SKM-1 (cell line): ENCODE results near the gene PRR11.
A peak's percentile ranks its signal among the peaks of the same experiment; 100 is the strongest.
"Not testable (repeated sequence)": the region's sequence is repeated elsewhere in the genome, so short reads cannot be mapped to it uniquely, and the experiment has no call there.

Source experiments
- DNase-seq: peaks from one replicate; lab custom pipeline; 2025; ENCODE audit not compliant: unreplicated experiment; lab: John Stamatoyannopoulos, UW

PRR11 gene

DNA sequence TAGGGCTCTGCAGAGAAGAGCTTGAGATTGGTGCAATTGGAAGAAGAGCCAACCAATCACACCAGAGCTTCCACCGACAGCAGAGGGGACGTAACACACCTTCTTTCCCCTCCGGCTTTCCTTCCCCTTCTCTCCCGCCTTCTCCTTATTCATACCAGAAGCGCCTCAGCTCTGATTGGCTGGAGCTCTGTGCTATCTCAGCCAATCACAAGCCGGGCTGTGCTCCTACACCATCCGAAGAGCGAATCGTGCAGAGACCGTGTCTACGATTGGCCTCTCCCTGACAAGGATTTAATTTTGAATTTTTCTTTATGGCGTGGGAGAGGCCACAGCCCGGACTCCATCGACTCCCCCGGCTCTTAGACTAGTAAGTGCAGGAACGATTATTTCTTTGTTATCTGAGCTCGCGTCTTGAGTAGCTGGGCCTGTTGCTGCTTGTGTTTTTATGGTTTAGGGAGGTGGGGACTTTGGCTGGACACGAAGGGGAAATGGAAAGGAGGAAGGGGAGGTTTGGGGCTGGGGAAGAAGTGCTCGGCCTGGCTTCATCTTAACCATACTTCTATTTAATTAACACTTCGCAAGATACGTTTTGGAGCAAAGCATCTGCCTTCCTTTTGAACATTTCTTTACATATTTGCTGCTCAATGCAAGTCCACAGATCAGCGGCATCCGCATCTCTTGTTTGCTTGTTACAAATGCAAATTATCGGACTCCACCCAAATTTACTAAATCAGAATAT lies at the start of gene PRR11:
TSS of gene PRR11 (plus strand) at position 308 of the 739 bp plus-strand sequence. CDS start 14,007 bp downstream, outside the sequence.
- peak; percentile 100 for DNase-seq

DNA sequence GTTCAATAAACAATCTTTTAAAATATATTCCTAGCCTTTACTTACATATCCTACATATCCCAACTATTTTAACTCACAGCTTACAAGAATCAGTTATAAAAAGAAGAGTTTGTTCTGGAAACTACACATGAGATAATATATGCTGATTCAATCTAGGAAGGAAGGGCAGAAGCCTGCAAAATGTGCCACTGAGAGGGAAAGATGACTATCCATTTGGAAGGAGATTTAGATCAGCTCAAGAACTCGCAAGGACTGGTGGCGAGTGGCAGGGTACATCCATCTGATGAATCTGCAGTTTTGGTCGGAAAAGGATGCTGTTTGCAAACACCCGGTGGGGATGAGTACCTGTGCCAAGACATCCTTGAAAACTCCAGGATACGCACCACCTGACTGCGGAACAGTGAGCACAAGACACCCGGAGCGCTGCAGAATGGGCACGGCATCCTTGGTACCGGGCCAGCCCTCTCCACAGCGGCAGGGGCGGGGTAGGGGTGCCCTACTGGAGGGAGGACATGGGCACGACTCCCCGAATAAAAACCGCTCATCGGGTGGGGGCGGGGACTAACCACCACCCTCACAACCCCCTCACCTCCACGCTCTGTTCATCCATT lies 49.6 kb upstream of the PRR11 start:
- DNase-seq: no peak

DNA sequence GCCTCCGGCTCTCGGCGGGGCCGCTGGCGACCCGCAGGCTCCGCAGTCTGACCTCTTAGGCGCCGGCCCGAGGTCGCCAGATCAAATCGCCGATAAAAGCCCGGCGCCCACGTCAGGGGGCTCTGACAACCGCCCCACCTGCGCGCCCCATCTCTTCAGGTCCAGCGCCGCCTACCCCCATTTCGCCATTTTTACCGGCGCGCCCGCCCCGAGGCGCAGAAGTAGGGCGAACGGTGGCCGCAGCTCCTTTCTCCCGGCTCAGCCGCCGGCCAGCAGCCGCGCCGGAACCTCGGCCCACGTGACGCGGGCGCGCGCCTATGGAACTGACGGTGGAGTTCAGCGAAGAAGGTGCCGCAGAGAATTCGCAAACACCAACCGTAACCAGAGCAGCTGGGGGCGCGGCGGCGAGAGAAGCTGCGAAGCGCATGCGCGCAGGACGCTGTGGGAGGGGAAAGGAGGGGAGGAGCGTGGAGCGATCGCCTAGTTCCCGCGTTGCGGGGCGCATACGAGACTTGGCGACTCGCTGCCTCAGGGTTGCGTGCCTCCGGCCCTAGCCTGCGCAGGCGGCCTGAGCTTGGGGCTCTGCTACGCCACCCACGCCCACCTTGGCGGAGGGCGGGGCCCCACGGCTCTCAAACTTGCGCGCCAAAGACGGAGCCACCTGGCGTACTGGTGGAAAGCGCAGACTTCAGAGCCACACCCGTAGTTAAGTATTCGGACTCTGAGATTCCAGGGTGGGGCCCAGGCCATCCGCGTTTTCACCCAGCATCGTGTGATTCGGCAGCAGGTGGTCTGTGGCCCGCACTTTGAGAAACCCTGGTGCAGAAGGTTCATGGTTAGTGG lies 48.9 kb upstream of the PRR11 start, which contains the start of gene TRIM37:
TSS of gene TRIM37 (minus strand) at position 418 of the 843 bp plus-strand sequence. CDS start 419 bp downstream, outside the sequence.
- DNase-seq: peak; percentile 97

DNA sequence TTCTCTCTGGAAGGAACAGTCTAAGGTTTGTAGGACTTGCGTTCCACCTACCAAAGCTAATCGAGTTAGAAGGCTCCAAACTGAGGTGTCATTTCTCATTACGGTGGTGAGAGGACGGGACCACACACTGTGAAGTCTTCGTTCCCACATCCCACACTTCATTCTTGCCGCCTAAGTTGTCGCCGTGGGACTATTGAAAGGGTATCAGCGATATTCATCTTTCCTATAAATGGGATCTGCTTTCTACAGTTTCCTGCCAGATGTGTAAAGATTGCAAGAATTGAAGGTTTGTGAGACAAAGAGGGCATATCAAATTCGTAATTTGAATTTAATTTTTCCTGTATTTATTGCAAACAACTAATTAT lies 48.3 kb upstream of the PRR11 start:
- no peak for DNase-seq

DNA sequence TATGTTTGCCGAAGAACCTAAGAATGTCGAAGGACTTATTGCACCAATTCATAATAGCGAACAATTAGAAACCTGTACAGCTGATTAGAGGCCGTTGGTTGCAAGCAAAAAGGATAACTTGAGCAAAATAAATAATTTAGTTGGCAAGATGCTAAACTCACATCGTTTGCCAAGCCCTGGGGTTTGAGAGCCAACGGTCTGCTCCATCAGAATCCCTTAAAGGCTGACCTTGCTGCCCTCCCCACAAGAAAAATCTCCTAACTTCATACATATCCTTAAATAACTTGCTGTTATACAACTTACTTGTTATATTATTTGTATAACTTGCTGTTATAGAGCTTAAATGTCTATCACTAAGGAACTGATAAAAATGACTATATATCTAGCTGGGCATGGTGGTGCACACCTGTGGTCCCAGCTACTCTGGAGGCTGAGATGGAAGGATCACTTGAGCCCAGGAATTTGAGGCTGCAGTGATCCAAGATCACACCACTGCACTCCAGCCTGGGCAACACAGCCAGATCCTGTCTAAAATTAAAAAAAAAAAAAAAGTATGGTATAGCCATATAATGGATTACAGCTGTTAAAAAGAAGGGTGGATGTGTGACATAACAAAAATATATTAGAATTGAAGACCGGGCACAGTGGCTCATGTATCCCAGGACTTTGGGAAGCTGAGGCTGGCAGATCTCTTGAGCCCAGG lies 47.0 kb upstream of the PRR11 start:
- DNase-seq: no peak

DNA sequence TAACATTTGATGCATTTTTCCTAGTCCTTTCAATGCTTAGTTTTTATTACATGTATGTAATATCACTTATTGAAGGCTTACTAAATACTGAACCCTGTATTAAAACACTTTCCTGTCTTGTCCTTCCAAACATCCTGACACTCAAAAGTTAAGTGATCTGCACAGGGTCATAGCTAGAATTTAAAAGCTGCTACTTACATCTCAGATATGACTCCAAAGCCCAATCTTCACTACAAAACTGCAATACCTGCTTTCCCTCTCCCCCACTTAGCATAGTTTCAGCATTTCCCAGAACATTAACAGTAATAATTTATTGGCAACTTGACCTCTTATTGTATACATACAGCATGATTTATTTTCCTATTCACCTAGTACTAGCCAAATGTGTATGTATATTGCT lies 44.6 kb upstream of the PRR11 start:
- DNase-seq: no peak

DNA sequence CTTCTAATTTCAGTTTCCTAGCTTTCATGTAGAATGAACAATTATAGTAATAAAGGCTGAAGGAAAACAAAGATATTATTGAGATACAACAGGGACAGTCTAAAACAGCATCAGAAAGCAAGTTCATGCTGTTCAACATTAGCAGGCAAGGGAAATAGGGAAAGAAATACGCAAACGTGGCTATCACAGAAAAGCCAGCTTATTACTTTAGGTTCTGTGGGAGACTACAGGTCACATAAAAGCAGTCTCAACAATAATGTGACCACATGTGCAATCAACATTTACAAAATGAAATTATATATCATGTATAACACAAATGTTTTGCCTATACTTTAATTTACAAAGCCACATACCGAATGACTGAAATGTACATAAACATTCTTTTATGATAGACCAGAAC lies 44.0 kb upstream of the PRR11 start:
- no peak for DNase-seq

DNA sequence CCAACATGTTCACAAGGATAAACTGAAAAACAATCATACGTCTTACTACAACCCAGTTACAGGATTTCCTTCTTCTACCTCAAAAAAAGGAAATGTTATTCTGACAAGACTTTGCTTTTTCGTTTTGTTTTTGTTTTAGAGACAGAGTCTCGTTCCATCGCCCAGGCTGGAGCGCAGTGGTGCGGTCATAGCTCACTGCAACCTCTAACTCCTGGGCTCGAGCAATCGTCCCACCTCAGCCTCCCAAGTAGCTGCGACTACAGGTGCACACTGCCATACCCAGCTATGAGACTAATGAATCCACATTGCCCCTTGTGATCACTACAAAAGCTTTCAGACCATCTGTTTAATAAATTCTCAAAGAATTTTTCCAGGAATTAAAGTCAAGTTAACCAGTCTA lies 40.1 kb upstream of the PRR11 start:
- no peak for DNase-seq

DNA sequence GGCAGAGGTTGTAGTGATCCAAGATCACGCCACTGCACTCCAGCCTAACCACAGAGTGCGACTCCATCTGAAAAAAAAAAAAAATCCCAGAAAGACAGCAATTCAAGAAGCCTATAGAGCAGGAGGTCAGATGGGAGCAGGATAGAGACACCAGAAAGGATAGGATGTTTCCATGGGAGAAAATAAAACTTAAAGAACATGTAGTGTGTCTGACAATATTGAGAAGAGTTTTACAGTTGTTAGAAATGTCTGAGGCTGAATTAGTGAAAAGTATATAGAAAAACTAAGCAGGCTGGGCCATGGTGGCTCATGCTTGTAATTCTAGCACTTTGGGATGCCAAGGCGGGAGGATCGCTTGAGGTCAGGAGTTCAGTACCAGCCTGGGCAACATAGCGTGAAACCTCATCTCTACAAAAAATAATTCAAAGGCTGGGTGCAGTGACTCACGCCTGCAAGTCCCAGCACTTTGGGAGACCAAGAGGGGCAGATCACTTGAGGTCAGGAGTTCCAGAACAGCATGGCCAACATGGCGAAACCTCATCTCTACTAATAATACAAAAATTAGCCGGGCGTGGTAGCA lies 33.6 kb upstream of the PRR11 start:
- DNase-seq: no peak

DNA sequence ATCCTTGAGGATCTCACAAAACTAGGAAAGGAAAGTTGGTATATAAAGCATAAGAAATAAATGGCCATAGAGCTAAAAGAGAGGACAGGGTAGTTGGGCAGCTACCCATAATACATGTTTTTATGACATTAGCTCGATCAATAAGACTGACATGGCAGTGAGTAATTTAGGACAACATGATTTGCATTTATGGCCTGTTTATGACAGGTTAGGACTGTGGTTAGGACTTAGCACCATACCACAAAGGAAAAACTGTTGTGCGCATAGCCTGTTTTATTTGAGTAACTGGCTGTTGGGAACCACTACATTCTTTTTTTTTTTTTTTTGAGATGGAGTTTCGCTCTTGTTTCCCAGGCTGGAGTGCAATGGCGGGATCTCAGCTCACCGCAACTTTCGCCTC lies 30.9 kb upstream of the PRR11 start:
- DNase-seq: no peak

DNA sequence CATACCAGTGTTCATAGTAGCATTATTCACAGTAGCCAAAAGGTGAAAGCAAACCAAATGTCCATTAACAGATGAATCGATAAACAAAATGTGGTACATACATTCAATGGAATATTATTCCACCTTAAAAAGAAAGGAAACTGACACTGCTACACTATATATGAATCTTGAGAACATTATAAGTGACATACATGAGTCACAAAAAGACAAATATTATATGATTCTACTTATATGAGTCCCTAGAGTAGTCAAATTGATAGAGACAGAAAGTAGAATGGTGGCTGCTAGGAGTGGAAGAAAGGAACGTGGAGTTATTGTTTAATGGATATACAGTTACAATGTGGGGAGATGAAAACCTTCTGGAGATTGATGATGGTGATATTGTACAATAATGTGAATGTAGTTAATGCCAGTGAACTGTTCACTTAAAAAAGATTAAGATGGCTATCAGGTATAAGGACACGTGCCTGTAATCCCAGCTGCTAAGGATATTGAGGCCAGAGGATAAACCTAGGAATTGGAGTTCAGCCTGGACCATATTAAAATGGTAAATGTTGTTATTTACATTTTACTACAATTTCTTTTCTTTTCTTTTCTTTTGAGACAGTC lies 28.6 kb upstream of the PRR11 start:
- DNase-seq: no peak

DNA sequence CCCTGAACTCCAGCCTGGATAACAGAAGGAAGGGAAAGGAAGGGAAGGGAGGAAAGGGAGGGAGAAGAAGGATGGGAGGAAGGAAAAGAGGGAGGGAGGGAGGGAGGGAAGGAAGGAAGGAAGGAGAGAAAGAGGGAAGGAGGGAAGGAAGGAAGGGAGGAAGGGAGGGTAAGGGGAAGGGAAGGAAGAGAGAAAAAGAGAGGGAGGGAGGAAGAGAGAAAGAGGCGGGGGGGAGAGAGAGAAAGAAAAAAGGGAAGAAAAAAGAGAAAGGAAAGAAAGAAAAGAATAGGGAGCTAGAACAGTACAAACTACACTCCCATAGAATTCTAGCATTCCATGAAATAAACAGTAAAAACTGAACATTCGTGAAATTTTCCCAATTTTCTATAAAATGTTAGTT lies 25.7 kb upstream of the PRR11 start:
- no peak for DNase-seq

DNA sequence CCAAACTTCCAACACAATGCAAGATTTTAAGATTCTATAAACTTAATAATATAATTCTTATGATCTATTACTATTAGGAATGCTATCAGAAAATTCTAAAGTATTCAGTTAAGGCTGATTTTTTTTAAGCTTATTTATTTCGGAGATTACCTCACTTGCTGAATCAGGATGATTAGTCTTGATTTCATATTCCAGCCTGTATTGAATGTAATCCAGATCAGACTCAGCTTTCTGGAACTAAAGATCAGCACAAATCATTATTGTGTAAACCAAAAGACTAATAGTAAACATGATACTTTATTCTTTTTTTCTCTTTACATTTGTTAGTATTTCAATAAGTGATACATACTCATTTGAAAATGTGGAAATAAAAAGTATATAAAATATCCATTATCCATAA lies 24.4 kb upstream of the PRR11 start:
- DNase-seq: no peak

DNA sequence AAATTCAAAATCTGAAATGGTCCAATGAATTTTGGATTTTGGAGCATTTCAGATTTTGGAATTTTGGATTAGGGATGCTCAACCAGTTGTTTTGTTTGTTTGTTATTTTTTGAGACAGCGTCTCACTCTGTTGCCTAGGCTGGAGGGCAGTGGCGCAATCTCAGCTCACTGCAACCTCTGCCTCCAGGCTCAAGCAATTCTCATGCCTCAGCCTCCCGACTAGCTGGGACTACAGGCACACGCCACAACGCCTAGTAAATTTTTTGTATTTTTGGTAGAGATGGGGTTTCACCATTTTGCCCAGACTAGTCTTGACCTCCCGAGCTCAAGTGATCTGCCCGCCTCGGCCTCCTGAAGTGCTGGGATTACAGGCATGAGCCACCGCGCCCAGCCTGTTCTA lies 17.2 kb upstream of the PRR11 start:
- DNase-seq: not testable (repeated sequence)

DNA sequence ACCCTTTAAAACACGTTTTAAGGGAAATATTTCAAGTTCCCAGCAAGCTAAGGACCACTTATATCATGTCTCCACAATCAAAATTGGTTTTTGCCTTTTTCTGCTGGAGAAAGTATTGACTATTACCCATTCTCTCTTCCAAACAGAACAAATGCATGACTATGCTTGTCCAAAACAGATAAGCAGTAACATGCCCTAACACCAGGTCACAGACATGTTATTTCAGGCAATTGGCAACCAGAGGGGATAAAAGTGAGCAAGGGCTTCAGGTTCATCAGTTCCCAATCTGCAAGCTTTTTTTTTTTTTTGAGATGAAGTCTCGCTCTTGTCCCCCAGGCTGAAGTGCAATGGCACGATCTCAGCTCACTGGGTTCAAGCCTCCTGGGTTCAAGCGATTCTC lies 15.6 kb upstream of the PRR11 start:
- DNase-seq: no peak

DNA sequence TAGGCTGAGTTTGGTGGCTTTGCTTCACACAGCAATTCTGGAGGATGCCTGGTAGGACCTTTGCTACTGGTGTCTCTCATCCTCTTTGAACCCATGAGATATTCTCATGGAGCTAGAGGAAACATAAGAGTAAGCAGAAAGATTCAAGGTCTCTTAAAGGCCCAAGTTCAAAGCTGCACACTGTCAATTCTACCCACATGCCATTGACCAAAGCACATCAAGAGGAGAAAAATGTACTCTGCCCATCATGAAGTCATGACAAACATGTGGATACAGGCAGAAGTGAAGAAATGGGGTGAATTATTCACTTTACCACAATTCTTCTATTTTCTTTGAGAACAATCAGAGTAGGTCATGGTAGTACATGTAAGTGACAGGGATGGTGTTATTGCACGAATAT lies 13.7 kb upstream of the PRR11 start:
- no peak for DNase-seq

DNA sequence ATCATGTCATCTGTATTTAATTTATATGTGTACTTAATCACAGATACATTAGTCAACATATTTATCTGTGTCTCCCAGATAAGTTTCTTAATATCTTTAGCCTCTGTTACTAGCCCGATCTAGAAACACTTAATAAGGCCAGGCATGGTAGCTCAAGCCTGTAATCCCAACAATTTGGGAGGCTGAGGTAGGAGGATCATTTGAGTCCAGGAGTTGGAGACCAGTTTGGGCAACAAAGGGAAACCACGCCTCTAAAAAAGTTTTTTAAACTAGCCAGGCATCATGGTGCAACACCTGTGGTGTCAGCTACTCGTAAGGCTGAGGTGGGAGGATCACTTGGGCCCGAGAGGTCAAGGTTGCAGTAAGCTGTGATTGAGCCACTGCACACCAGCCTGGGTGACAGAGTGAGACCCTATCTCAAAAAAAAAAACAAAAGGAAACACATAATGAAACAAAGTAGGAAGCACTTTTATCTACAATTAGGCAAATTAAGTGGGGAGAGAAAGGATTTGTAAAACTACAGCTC lies 9.9 kb upstream of the PRR11 start:
- no peak for DNase-seq

DNA sequence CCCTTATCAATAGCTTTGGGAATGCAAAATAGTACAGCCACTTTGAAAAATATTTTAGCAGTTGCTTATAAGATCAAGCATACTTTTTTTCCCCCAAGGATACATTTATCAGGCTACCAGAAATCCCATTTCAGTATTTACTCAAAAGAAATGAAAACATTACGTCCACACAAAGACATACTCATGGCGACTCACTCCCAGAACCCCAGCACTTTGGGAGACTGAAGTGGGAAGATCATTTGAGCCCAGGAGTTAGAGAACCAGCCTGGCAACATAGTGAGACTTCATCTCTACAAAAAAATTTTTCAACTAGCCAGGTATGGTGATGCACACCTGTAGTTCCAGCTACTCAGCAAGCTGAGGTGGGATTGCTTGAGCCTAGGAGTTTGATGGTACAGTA lies 6.5 kb upstream of the PRR11 start:
- DNase-seq: no peak

DNA sequence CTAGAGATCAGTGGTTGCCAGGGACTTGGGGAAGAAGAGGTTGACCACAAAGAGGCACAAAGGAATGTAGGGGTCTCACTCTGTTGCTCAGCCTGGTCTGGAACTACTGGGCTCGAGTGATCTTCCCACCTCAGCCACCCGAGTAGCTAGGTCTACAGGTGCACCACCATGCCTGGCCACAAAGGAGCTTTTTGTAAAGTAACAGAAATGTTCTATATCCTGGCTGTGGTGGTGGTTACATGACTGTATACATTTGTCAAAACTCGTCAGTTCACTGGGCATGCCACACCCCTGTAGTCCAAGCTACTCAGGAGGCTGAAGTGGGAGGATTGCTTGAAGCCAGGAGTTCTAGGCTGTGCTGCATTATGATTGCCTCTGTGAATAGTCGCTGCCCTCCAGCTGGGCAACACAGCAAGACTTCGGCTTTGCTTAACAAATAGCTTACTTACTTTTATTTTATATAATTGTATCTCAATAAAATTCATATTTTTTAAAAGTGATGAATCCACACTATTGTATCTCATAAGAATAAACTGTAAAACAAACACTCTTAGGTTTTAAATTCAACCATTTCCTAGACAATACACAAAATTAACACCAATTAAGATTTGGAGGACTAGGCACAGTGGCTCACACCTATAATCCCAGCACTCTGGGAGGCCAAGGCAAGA lies 5.6 kb upstream of the PRR11 start:
- DNase-seq: no peak

DNA sequence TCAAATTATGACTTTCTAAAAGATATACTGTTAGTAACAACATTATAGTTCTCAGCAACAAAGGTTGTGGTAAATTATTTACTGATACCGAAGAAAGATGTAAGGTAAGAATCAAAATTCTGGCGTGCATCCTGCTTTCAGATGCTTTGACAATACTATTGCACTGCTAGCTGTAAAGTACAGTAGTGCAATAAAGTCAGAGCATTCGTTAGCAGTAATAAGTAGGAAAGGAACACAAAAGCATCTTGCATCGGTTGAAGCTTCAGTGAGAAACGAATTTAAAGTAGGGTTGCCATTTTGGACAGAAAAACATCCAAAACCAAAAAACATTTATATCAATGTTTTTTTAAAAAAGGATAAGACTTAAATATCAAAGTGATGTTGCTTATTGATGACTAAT lies 4.5 kb upstream of the PRR11 start:
- no peak for DNase-seq
